AG09319 (cell line): ENCODE measurements around the gene SPRED1.

ENCODE experiments used
- DNase-seq: peaks from one replicate; pipeline ENCODE4 v3.0.0-alpha.2; 2010; ENCODE audit warnings: low read depth; ENCODE audit errors: extremely low read depth
- CTCF ChIP-seq: IDR thresholded peaks from 2 replicates; pipeline ENCODE4 v1.5.1; 2011; ENCODE audit warnings: low read depth, mild to moderate bottlenecking, inconsistent platforms, low read length, moderate library complexity

Gene SPRED1

GRCh38 chr15:38325648-38325990 lies 73.0 kb downstream of the SPRED1 start:
- no peak for DNase-seq
- TF ChIP-seq CTCF = no peak

- TF ChIP-seq CTCF = no peak
- DNase-seq = no peak
These were observed 80.1 kb downstream of the SPRED1 start for GRCh38 chr15:38332711-38333110.

GRCh38 chr15:38335116-38335515 lies 82.5 kb downstream of the SPRED1 start:
- no peak for DNase-seq

GRCh38 chr15:38344351-38344750 lies 91.7 kb downstream of the SPRED1 start:
- DNase-seq = no peak
- no peak for TF ChIP-seq CTCF

More at GRCh38 chr15:38335116-38335515, 82.5 kb downstream of the SPRED1 start:
- TF ChIP-seq CTCF = no peak

- TF ChIP-seq CTCF = no peak
- DNase-seq = no peak
These were observed 96.6 kb downstream of the SPRED1 start for GRCh38 chr15:38349251-38349650.

GRCh38 chr15:38351466-38351865 lies 98.8 kb downstream of the SPRED1 start:
- TF ChIP-seq CTCF = no peak

GRCh38 chr15:38354315-38354929 lies 101.8 kb downstream of the SPRED1 start:
- TF ChIP-seq CTCF = peak; percentile 69
- DNase-seq = peak; percentile 27

More at GRCh38 chr15:38351466-38351865, 98.8 kb downstream of the SPRED1 start:
- DNase-seq = no peak
